Cardiac muscle cell (in vitro differentiated cells and primary cell): Measurements from ENCODE around the gene GNPDA1. TPM values are rescaled to one million over a fixed set of nuclear protein-coding genes. Genes with fewer than 3 reads are reported as not detected.
"Not testable (repeated sequence)": the region's sequence is repeated elsewhere in the genome, so short reads cannot be mapped to it uniquely, and the experiment has no call there.

ENCODE experiments used
- DNase-seq, 2 donors: peaks; one replicate each; pipeline versions ENCODE4 v3.0.0 to v3.0.0-alpha.2; 2010 to 2017; ENCODE audit warnings: low read depth in 1 of 2, low spot score in 1 of 2
- H3K27ac ChIP-seq: fragments of 200-600 bp; sonication (generic); 2 replicates; pipeline ENCODE4 v1.5.1; 2016
- H3K27me3 ChIP-seq: fragments of 200-600 bp; sonication (generic); 2 replicates; pipeline ENCODE4 v1.6.0; 2016; ENCODE audit warnings: control low read depth
- H3K36me3 ChIP-seq: fragments of 200-600 bp; sonication (generic); 2 replicates; pipeline ENCODE4 v1.5.1; 2016; ENCODE audit warnings: control low read depth
- H3K4me1 ChIP-seq: fragments of 200-600 bp; sonication (generic); 2 replicates; pipeline ENCODE4 v1.8.1; 2017; ENCODE audit warnings: low read depth, mild to moderate bottlenecking, mixed run types
- H3K4me3 ChIP-seq: fragments of 200-600 bp; sonication (generic); 2 replicates; pipeline ENCODE4 v1.5.1; 2016; ENCODE audit warnings: mild to moderate bottlenecking
- H3K9me3 ChIP-seq: fragments of 200-600 bp; sonication (generic); 2 replicates; pipeline ENCODE4 v1.5.1; 2017; ENCODE audit warnings: low read depth, mild to moderate bottlenecking, control low read depth
- polyA plus RNA-seq: library from polyadenylated mRNA; unstranded; fragments of >200 nt; fragmentation: Nextera tagmentation; extraction: Ambion mirVana; gene quantifications from 2 replicates; pipeline ENCODE4 v1.2.1, GENCODE V29; 2016
- total RNA-seq: library from RNA; depleted of rRNA; stranded (reverse); fragments of >200 nt; gene quantifications from 2 replicates; pipeline ENCODE4 v1.2.3, GENCODE V29; 2016
- TF ChIP-seq, protein P1 (sequence below): IDR thresholded peaks from 2 replicates; pipeline ENCODE4 v1.5.1; 2012; ENCODE audit warnings: low read depth, mild to moderate bottlenecking, low read length

The GNPDA1 gene
- total and polyA plus RNA-seq, 2 experiments from 2014 or later: 25.8 to 47.6 TPM

DNA sequence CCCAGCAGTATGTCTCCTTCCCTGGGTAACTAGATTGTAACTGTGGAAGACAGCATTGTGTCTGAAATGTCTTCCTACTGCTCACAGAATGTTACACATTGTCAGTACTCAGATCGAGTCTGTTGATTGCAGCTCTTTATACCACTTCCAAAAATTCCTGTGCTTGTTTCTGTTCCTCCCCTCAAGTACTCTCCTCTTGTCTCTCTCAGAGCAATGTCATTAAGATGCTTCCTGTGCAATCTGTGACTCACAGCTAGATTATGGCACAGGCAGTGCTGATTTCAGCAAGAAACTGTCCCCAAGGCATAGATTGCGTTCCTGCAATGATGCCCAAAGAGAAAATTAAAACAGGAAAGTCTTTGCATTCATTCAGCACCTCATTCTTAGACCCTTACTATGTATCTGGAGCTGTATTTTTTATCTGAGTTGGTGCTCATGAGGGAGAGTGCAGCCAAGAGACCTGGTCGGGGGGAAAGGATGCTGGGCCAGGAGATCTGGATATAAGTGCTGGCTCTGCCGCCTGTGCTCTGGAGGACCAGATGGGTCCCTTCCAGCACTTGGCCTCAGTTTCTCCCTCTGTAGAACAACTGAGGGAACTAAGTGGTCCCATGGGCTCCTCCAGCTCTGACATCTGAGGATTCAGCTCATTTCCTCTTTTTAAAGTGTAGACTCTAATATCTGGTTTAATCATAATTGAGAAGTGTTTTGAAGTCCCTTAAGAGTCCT, 40.8 kb upstream of the GNPDA1 start:
- DNase-seq: peak; percentile 13 to 66
- H3K27me3 ChIP-seq: no peaks in the 10 kb centered on the region
- no peaks in the 10 kb centered on the region for H3K9me3 ChIP-seq
- peaks cover 19% of the 10 kb centered on the region for H3K4me1 ChIP-seq
- no peaks in the 10 kb centered on the region for H3K36me3 ChIP-seq
- no peak overlapping the region for H3K4me3 ChIP-seq
- H3K27ac ChIP-seq: peak overlapping the region; percentile 21
- TF ChIP-seq, protein P1, sequence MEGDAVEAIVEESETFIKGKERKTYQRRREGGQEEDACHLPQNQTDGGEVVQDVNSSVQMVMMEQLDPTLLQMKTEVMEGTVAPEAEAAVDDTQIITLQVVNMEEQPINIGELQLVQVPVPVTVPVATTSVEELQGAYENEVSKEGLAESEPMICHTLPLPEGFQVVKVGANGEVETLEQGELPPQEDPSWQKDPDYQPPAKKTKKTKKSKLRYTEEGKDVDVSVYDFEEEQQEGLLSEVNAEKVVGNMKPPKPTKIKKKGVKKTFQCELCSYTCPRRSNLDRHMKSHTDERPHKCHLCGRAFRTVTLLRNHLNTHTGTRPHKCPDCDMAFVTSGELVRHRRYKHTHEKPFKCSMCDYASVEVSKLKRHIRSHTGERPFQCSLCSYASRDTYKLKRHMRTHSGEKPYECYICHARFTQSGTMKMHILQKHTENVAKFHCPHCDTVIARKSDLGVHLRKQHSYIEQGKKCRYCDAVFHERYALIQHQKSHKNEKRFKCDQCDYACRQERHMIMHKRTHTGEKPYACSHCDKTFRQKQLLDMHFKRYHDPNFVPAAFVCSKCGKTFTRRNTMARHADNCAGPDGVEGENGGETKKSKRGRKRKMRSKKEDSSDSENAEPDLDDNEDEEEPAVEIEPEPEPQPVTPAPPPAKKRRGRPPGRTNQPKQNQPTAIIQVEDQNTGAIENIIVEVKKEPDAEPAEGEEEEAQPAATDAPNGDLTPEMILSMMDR: no peak

DNA sequence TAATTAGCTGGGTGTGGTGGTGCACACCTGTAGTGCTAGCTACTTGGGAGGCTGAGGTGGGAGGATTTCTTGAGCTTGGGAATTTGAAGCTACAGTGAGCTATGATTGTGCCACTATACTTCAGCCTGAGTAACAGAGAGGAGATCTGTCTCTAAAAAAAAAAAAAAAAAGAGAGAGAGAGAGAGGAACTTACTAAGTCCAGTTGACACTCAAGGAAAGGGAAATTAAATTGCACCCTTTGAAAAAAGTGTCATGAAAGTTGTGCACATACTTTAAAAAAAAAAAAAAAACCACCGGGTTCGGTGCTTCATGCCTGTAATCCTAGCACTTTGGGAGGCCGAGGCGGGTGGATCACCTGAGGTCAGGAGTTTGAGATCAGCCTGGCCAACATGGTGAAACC, 39.2 kb upstream of the GNPDA1 start:
- peaks cover 19% of the 10 kb centered on the region for H3K4me1 ChIP-seq
- not testable (repeated sequence) for H3K9me3 ChIP-seq, H3K27ac ChIP-seq, H3K36me3 ChIP-seq, H3K4me3 ChIP-seq, H3K27me3 ChIP-seq, DNase-seq

DNA sequence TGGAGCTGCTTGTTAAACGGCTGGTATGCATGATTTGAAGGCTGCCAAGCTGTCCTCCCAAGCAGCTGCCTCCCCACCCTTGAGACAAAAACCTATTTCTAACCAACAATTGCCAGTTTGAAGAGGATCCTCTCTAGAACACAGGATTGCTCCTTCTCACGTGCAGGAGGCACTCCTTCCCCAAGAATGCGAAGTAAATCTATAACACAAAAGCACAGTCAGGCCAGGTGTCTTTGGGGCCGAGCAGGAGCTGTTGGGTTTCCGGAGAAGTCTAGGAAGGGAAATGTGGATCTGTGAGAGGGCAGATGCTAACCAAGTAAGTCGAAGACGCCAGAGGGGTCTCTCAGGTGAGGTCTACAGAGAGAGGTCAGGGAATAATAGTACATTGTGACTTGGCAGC, 35.4 kb upstream of the GNPDA1 start:
- no peak for DNase-seq
- H3K36me3 ChIP-seq: no peaks in the 10 kb centered on the region
- peaks cover 3% of the 10 kb centered on the region for H3K4me1 ChIP-seq
- no peaks in the 10 kb centered on the region for H3K9me3 ChIP-seq
- H3K4me3 ChIP-seq: no peak overlapping the region
- TF ChIP-seq, protein P1: no peak
- H3K27me3 ChIP-seq: no peaks in the 10 kb centered on the region
- H3K27ac ChIP-seq: no peak overlapping the region

DNA sequence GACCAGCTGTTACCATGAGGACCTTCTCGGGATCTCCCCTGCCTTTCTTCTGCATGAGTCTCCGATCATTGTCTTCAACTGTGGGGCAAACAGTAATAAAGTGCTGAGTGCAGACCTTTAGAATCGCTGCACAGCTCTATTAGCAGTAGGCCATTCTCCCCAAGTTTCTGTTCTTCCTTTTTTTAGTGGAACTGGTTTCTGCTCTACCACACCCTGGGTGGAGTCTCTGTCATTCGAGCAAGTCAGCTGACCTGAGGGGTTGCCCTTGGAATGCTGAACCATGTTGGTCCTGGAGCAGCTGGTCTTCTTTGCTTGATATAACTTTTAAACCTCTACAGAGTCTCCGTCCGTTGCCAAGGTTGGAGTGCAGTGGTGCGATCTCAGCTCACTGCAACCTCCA, 33.4 kb upstream of the GNPDA1 start:
- no peak for DNase-seq
- Histone ChIP-seq H3K27me3 (no peaks in the 10 kb centered on the region), H3K9me3 (no peaks in the 10 kb centered on the region), H3K36me3 (no peaks in the 10 kb centered on the region), H3K4me1 (no peaks in the 10 kb centered on the region), H3K4me3 (no peak overlapping the region), H3K27ac (no peak overlapping the region)
- TF ChIP-seq, protein P1: no peak

DNA sequence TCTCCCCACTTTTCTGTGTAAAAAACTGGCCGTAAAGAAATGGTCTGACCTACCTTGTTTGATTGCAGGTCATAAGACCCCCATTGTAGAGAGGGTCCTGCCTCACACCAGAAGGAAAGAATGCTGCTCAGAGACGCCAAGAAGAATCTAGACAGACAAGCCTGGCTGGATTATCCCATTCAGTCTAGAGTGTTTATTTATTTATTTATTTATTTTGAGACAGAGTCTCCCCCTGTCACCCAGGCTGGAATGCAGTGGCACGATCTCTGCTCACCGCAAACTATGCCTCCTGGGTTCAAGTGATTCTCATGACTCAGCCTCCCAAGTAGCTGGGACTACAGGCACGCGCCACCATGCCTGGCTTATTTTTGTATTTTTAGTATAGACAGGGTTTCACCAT, 28.1 kb upstream of the GNPDA1 start:
- not testable (repeated sequence) for H3K4me3 ChIP-seq, H3K9me3 ChIP-seq, DNase-seq, H3K27me3 ChIP-seq, H3K27ac ChIP-seq, H3K4me1 ChIP-seq, H3K36me3 ChIP-seq

DNA sequence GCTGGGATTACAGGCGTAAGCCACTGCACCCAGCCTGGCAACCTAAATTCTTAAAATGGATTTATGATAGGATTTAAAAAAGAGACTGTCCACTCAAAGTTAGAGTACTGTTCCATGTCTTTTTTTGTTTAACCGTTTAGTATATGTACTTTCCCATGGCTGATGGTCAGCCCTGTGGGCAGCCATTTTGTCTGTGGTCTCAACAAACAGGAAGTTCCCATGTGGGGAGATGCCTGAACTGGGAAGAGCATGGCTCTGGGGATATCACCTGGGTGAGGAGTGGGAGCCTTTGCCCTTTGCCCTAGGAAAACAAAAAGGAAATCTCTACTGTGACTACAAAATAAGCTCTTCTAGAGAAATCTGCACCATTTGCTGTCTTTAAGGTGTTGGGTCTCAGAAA, 27.5 kb upstream of the GNPDA1 start:
- no peak for DNase-seq
- H3K36me3 ChIP-seq: no peaks in the 10 kb centered on the region
- H3K27ac ChIP-seq: no peak overlapping the region
- H3K4me1 ChIP-seq: no peaks in the 10 kb centered on the region
- no peak overlapping the region for H3K4me3 ChIP-seq
- no peaks in the 10 kb centered on the region for H3K27me3 ChIP-seq
- TF ChIP-seq, protein P1: no peak
- H3K9me3 ChIP-seq: no peaks in the 10 kb centered on the region
